A673 (cell line): ENCODE results near the gene SPON1. TPM values are rescaled to one million over a fixed set of nuclear protein-coding genes. Genes with fewer than 3 reads are reported as not detected.
"Not testable (repeated sequence)": the region's sequence is repeated elsewhere in the genome, so short reads cannot be mapped to it uniquely, and the experiment has no call there.

Experiments
- BruUV-seq: library from RNA; stranded (reverse); fragments of 400-500 nt; replicated peaks from 2 replicates; lab custom pipeline; 2021; lab: Mats Ljungman, UMichigan
- CTCF ChIA-PET: fragments of 300-600 bp; sonication (Branson Sonifier 250); formaldehyde crosslinking; loops from one replicate; lab custom pipeline; 2022; ENCODE audit warnings: antibody characterized with exemption; lab: Charles Lee
- POLR2A ChIA-PET: fragments of 300-600 bp; sonication (Branson Sonifier 250); formaldehyde crosslinking; loops from one replicate; lab custom pipeline; 2022; ENCODE audit warnings: antibody characterized with exemption; ENCODE audit not compliant: low non-redundant PET; lab: Charles Lee
- DNase-seq: peaks from one replicate; pipeline ENCODE4 v3.0.0-alpha.2; 2015; ENCODE audit warnings: low spot score
- H3K27ac ChIP-seq: fragments of 200-600 bp; sonication (generic); 2 replicates; pipeline ENCODE4 v1.5.1; 2016; ENCODE audit warnings: mixed run types, low read depth, mild to moderate bottlenecking, mixed read lengths, antibody characterized with exemption, low read length; ENCODE audit not compliant: poor library complexity, severe bottlenecking
- H3K27me3 ChIP-seq: fragments of 200-600 bp; sonication (generic); replicated peaks from 2 replicates; pipeline ENCODE4 v1.6.1; 2017; ENCODE audit warnings: mixed run types, low read depth, mild to moderate bottlenecking, mixed read lengths, antibody characterized with exemption, low read length; ENCODE audit not compliant: insufficient read depth, poor library complexity
- H3K36me3 ChIP-seq: fragments of 200-600 bp; sonication (generic); 2 replicates; pipeline ENCODE4 v1.6.1; 2016; ENCODE audit warnings: mixed run types, mild to moderate bottlenecking, mixed read lengths, antibody characterized with exemption, low read length; ENCODE audit not compliant: insufficient read depth, poor library complexity, severe bottlenecking
- H3K4me1 ChIP-seq: fragments of 200-600 bp; sonication (generic); 2 replicates; pipeline ENCODE4 v1.6.1; 2017; ENCODE audit warnings: mixed run types, mild to moderate bottlenecking, mixed read lengths, antibody characterized with exemption, low read length; ENCODE audit not compliant: insufficient read depth, poor library complexity, severe bottlenecking
- H3K4me3 ChIP-seq: fragments of 200-600 bp; sonication (generic); 2 replicates; pipeline ENCODE4 v1.5.1; 2016; ENCODE audit warnings: low read depth, mixed run types, mild to moderate bottlenecking, mixed read lengths, low read length; ENCODE audit not compliant: poor library complexity, severe bottlenecking
- H3K9me3 ChIP-seq: fragments of 200-600 bp; sonication (generic); 2 replicates; pipeline ENCODE4 v1.6.1; 2016; ENCODE audit warnings: mixed run types, low read depth, mild to moderate bottlenecking, mixed read lengths, antibody characterized with exemption, low read length; ENCODE audit not compliant: poor library complexity, severe bottlenecking
- EZH2 ChIP-seq: fragments of 200-600 bp; sonication (generic); IDR thresholded peaks from 2 replicates; pipeline ENCODE4 v1.6.1; 2017; ENCODE audit warnings: borderline replicate concordance, low read depth, mild to moderate bottlenecking, mixed read lengths, antibody characterized with exemption, low read length; ENCODE audit not compliant: poor library complexity, severe bottlenecking
- intact Hi-C: fragments of 100-400 bp; cut with micrococcal nuclease; formaldehyde crosslinking; loops from one replicate; pipeline ENCODE4 v1.10.0; 2022; ENCODE audit not compliant: unreplicated experiment
- total RNA-seq: library from RNA; stranded (reverse); gene quantifications from 2 replicates; pipeline ENCODE4 v1.2.3, GENCODE V29; 2021
- TF ChIP-seq, protein P1 (sequence below): fragments of 300-800, 200-600 bp; sonication (generic); conservative IDR thresholded peaks from 2 replicates; pipeline ENCODE4 v1.5.1; 2017; ENCODE audit warnings: low read depth, mild to moderate bottlenecking, antibody characterized with exemption, low read length, moderate library complexity, mixed read lengths

SPON1 gene
- total RNA-seq, 1 experiment from 2014 or later, result not detected

DNA sequence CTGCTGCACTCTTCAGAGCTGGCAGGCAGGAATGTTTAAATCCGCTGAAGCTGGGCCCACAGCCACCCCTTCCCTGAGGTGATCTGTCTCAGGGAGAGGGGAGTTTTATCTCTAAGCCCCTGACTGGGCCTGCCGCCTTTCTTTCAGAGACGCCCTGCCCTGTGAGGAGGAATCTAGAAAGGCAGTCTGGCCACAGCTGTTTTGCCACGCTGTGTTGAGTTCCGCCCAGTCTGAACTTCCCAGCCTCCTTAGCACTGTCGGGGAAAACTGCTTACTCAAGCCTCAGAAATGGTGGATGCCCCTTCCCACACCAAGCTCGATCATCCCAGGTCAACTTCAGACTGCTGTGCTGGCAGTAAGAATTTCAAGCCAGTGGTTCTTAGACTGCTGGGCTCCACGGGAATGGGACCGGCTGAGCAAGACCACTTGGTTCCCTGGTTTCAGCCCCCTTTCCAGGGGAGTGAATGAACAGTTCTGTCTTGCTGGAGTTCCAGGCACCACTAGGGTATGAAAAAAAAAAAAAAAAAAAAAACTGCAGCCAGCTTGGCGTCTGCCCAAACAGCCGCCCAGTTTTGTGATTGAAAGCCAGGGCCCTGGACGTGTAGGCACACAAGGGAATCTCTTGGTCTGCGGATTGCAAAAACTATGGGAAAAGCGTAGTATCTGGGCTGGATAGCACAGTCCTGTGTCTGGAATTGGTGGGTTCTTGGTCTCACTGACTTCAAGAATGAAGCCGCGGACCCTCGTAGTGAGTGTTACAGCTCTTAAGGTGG lies 127.4 kb downstream of the SPON1 start:
- intact Hi-C loops, result no loop called here
- CTCF ChIA-PET, result no interaction called here
- POLR2A ChIA-PET, result interaction anchor here (0.7 kb wide), 1 partner anchor 422 kb away, joined by 7 read pairs; no protein-coding TSS in a partner anchor

DNA sequence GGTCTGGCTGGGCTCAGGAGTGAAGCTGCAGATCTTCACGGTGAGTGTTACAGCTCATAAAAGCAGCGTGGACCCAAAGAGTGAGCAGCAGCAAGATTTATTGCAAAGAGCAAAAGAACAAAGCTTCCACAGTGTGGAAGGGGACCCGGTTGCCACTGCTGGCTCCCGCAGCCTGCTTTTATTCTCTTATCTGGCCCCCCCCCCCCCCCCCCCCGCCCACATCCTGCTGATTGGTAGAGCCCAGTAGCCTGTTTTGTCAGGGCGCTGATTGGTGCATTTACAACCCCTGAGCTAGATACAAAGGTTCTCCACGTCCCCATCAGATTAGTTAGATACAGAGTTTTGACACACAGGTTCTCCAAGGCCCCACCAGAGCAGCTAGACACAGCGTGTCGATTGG lies 128.1 kb downstream of the SPON1 start:
- H3K4me3 ChIP-seq, H3K4me1 ChIP-seq, DNase-seq, H3K36me3 ChIP-seq, H3K27me3 ChIP-seq, H3K27ac ChIP-seq, CTCF ChIA-PET, BruUV-seq, POLR2A ChIA-PET, intact Hi-C loops, H3K9me3 ChIP-seq: not testable (repeated sequence)

More for the DNA sequence above, 127.4 kb downstream of the SPON1 start:
- BruUV-seq, result no TSS peak
- H3K9me3 ChIP-seq, result no peaks in the 10 kb centered on the region
- no peak overlapping the region for H3K27ac ChIP-seq
- H3K36me3 ChIP-seq, result no peaks in the 10 kb centered on the region
- H3K27me3 ChIP-seq, result peaks cover 9% of the 10 kb centered on the region
- H3K4me1 ChIP-seq, result no peaks in the 10 kb centered on the region
- no peak overlapping the region for H3K4me3 ChIP-seq
- TF ChIP-seq, protein P1, sequence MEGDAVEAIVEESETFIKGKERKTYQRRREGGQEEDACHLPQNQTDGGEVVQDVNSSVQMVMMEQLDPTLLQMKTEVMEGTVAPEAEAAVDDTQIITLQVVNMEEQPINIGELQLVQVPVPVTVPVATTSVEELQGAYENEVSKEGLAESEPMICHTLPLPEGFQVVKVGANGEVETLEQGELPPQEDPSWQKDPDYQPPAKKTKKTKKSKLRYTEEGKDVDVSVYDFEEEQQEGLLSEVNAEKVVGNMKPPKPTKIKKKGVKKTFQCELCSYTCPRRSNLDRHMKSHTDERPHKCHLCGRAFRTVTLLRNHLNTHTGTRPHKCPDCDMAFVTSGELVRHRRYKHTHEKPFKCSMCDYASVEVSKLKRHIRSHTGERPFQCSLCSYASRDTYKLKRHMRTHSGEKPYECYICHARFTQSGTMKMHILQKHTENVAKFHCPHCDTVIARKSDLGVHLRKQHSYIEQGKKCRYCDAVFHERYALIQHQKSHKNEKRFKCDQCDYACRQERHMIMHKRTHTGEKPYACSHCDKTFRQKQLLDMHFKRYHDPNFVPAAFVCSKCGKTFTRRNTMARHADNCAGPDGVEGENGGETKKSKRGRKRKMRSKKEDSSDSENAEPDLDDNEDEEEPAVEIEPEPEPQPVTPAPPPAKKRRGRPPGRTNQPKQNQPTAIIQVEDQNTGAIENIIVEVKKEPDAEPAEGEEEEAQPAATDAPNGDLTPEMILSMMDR, result no peak
- no peak for DNase-seq

DNA sequence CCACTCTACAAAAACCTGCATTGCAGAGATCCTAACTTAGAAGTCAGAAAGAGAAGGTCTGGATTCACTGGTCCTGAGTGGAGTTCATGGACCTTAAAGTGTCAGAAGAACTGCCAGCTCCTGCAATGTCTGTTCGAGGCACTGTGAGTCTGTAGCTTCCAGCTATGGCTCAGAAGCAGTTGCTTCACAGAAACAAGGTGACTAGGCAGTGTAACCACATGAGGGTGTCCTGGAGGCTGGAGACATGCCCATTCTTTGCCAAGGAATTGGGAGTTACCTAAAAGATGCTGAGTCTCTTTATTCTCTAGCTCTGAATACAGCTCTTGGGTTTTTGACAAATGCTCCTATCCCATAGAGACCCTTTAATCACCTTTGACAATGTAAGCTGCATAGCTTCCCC lies 130.5 kb downstream of the SPON1 start:
- no peak for TF ChIP-seq EZH2
- TF ChIP-seq, protein P1, result no peak
- no peak for DNase-seq
- intact Hi-C loops, result no loop called here
- Histone ChIP-seq H3K36me3 (no peaks in the 10 kb centered on the region), H3K4me3 (no peak overlapping the region), H3K4me1 (no peaks in the 10 kb centered on the region), H3K27me3 (peaks cover 9% of the 10 kb centered on the region), H3K27ac (no peak overlapping the region), H3K9me3 (no peaks in the 10 kb centered on the region)
- ChIA-PET POLR2A (no interaction called here), CTCF (no interaction called here)
- no TSS peak for BruUV-seq
